NK-92 treated with Interleukin-12 subunit alpha and Interleukin-12 subunit beta, amount 100 ng/mL, for 24 hours (cell line): ENCODE data around the gene TLR9.
"Not testable (repeated sequence)": the region's sequence is repeated elsewhere in the genome, so short reads cannot be mapped to it uniquely, and the experiment has no call there.

Experiments used
- DNase-seq: peaks from one replicate; lab custom pipeline; 2025; lab: John Stamatoyannopoulos, UW

Gene TLR9

GRCh38 chr3:52194485-52195290 lies 30.8 kb downstream of the TLR9 start:
- DNase-seq, result no peak

- no peak for DNase-seq
Observed at GRCh38 chr3:52193065-52193464, 32.4 kb downstream of the TLR9 start.

GRCh38 chr3:52191663-52192062 lies 33.8 kb downstream of the TLR9 start:
- DNase-seq, result no peak

GRCh38 chr3:52190294-52191074 lies 35.0 kb downstream of the TLR9 start:
- no peak for DNase-seq

- no peak for DNase-seq
Observed at GRCh38 chr3:52188556-52188955, 36.9 kb downstream of the TLR9 start.

GRCh38 chr3:52186729-52187128 lies 38.7 kb downstream of the TLR9 start:
- DNase-seq, result no peak

GRCh38 chr3:52185837-52186236 lies 39.6 kb downstream of the TLR9 start:
- no peak for DNase-seq

- no peak for DNase-seq
Observed at GRCh38 chr3:52185311-52185710, 40.1 kb downstream of the TLR9 start.

GRCh38 chr3:52184690-52185089 lies 40.8 kb downstream of the TLR9 start:
- no peak for DNase-seq

GRCh38 chr3:52183786-52184445 lies 41.5 kb downstream of the TLR9 start:
- no peak for DNase-seq

GRCh38 chr3:52182691-52183090 lies 42.8 kb downstream of the TLR9 start:
- DNase-seq, result no peak

GRCh38 chr3:52182196-52182595 lies 43.2 kb downstream of the TLR9 start:
- DNase-seq, result no peak

GRCh38 chr3:52181543-52181942 lies 43.9 kb downstream of the TLR9 start:
- DNase-seq, result no peak

- no peak for DNase-seq
Observed at GRCh38 chr3:52178537-52178936, 46.9 kb downstream of the TLR9 start.

- not testable (repeated sequence) for DNase-seq
Observed at GRCh38 chr3:52178126-52178525, 47.3 kb downstream of the TLR9 start.

GRCh38 chr3:52177701-52178042 lies 47.8 kb downstream of the TLR9 start:
- DNase-seq, result no peak

GRCh38 chr3:52176951-52177700 lies 48.3 kb downstream of the TLR9 start:
- no peak for DNase-seq

- no peak for DNase-seq
Observed at GRCh38 chr3:52176180-52176752, 49.2 kb downstream of the TLR9 start.

GRCh38 chr3:52175416-52176179 lies 49.8 kb downstream of the TLR9 start:
- DNase-seq, result no peak

- no peak for DNase-seq
Observed at GRCh38 chr3:52174896-52175295, 50.5 kb downstream of the TLR9 start.

- no peak for DNase-seq
Observed at GRCh38 chr3:52173101-52173500, 52.3 kb downstream of the TLR9 start.
